ENCODE data around the gene ITPA. TPM values are rescaled to one million over a fixed set of nuclear protein-coding genes. Genes with fewer than 3 reads are reported as not detected.

The ITPA gene
- total RNA-seq, result 34.7 and 38.1 TPM in 2 replicates

GRCh38 chr20:3209257-3209945 is at the start of gene ITPA:
TSS of gene ITPA (plus strand) at chr20:3209498. CDS start at chr20:3209552, 54 bp downstream.

GRCh38 chr20:3172933-3173609 is 36.2 kb upstream of the ITPA start, which contains the start of gene LZTS3:
TSS of gene LZTS3 (minus strand) at chr20:3173549. CDS start at chr20:3167163, 6,386 bp downstream.

GRCh38 chr20:3204124-3204794 is 5.0 kb upstream of the ITPA start, which contains the start of gene DDRGK1:
TSS of gene DDRGK1 (minus strand) at chr20:3204682. CDS start at chr20:3204627, 55 bp downstream.

GRCh38 chr20:3239026-3239866 is 29.9 kb downstream of the ITPA start, which contains the start of gene SLC4A11:
TSS of gene SLC4A11 (minus strand) at chr20:3239190. CDS start at chr20:3239137, 53 bp downstream.

Other genes with a start within 250 kb of the ITPA start
- gene GNRH2, start 165.9 kb upstream of the ITPA start, total RNA-seq, result 0.15 and 0.50 TPM in 2 replicates
- 31.4 and 32.7 TPM in 2 replicates for gene MRPS26, start 163.4 kb upstream of the ITPA start, total RNA-seq
- gene OXT, start 137.9 kb upstream of the ITPA start, total RNA-seq, result not detected in 2 replicates
- not detected in 2 replicates for gene AVP, start 124.8 kb upstream of the ITPA start, total RNA-seq
- 11.4 and 11.5 TPM in 2 replicates for gene FASTKD5, start 49.6 kb upstream of the ITPA start, total RNA-seq
- 3.9 and 4.5 TPM in 2 replicates for gene UBOX5, start 49.6 kb upstream of the ITPA start, total RNA-seq
- gene LZTS3, start 35.9 kb upstream of the ITPA start, total RNA-seq, result 4.5 and 10.4 TPM in 2 replicates
- 23.0 and 33.4 TPM in 2 replicates for gene DDRGK1, start 4.8 kb upstream of the ITPA start, total RNA-seq
- 0.44 and 1.8 TPM in 2 replicates for gene SLC4A11, start 29.7 kb downstream of the ITPA start, total RNA-seq
- 18.3 and 20.3 TPM in 2 replicates for gene DNAAF9, start 198.2 kb downstream of the ITPA start, total RNA-seq